ENCODE measurements around the gene KNDC1.
"Not testable (repeated sequence)": the region's sequence is repeated elsewhere in the genome, so short reads cannot be mapped to it uniquely, and the experiment has no call there.

The KNDC1 gene

GRCh38 chr10:133218891-133219290 lies 58.9 kb downstream of the KNDC1 start:
- Histone ChIP-seq H3K79me1 (replicated peaks; ENCODE audit: low read length, poor library complexity, severe bottlenecking) (no peaks in the 10 kb centered on the region), H3K4ac (ENCODE audit: low read depth in 1 of 2, low read length in 2 of 2) (no peak overlapping the region), H2BK15ac (ENCODE audit: low read depth, poor library complexity, severe bottlenecking) (no peak overlapping the region), H4K91ac (ENCODE audit: low read length) (no peak overlapping the region), H3K27me3 (ENCODE audit: control insufficient read depth in 1 of 2, insufficient read depth in 1 of 2, low read length in 2 of 2) (peaks cover 12 to 22% of the 10 kb centered on the region in 2 experiments), H3K27ac (ENCODE audit: low read length, poor library complexity, severe bottlenecking) (no peak overlapping the region), H3K9me3 (ENCODE audit: control insufficient read depth, low read length) (no peaks in the 10 kb centered on the region), H3K4me2 (ENCODE audit: low read length, poor library complexity, severe bottlenecking) (no peak overlapping the region), H2AFZ (ENCODE audit: low read depth, low read length) (no peak overlapping the region), H3K23ac (ENCODE audit: low read length in 2 of 2) (no peak overlapping the region), H2BK5ac (ENCODE audit: low read depth, low read length, poor library complexity, severe bottlenecking) (no peak overlapping the region), H2AK5ac (ENCODE audit: low read length, severe bottlenecking) (no peak overlapping the region), H2BK12ac (ENCODE audit: low read length in 2 of 2) (no peak overlapping the region), H3K14ac (ENCODE audit: low read length in 2 of 2) (no peak overlapping the region), H4K8ac (ENCODE audit: low read length) (no peak overlapping the region), H3K4me1 (ENCODE audit: control insufficient read depth, insufficient read depth, low read depth, low read length) (peaks cover 2% of the 10 kb centered on the region), H3K4me3 (ENCODE audit: insufficient read depth in 1 of 2, low read depth in 1 of 2, low read length in 2 of 2) (no peak overlapping the region), H3K9ac (ENCODE audit: low read length) (no peak overlapping the region), H3K36me3 (ENCODE audit: control insufficient read depth in 1 of 2, insufficient read depth in 2 of 2, low read depth in 1 of 2, low read length in 2 of 2) (no peaks in the 10 kb centered on the region), H2BK120ac (ENCODE audit: low read depth, low read length) (no peak overlapping the region), H3K18ac (ENCODE audit: low read depth in 1 of 2, low read length in 2 of 2) (no peak overlapping the region)
- no peak for DNase-seq
- 89% methylated on average over 20 of the region's 20 CpGs for WGBS

GRCh38 chr10:133219782-133220181 lies 59.8 kb downstream of the KNDC1 start:
- Histone ChIP-seq H3K36me3 (ENCODE audit: control insufficient read depth in 1 of 2, insufficient read depth in 2 of 2, low read depth in 1 of 2, low read length in 2 of 2) (no peaks in the 10 kb centered on the region), H3K27ac (ENCODE audit: low read length, poor library complexity, severe bottlenecking) (no peak overlapping the region), H3K9ac (ENCODE audit: low read length) (no peak overlapping the region), H2AK5ac (ENCODE audit: low read length, severe bottlenecking) (no peak overlapping the region), H3K18ac (ENCODE audit: low read depth in 1 of 2, low read length in 2 of 2) (no peak overlapping the region), H4K8ac (ENCODE audit: low read length) (no peak overlapping the region), H4K91ac (ENCODE audit: low read length) (no peak overlapping the region), H3K23ac (ENCODE audit: low read length in 2 of 2) (no peak overlapping the region), H3K9me3 (ENCODE audit: control insufficient read depth, low read length) (no peaks in the 10 kb centered on the region), H2BK12ac (ENCODE audit: low read length in 2 of 2) (no peak overlapping the region), H2BK120ac (ENCODE audit: low read depth, low read length) (no peak overlapping the region), H3K4ac (ENCODE audit: low read depth in 1 of 2, low read length in 2 of 2) (no peak overlapping the region), H3K4me1 (ENCODE audit: control insufficient read depth, insufficient read depth, low read depth, low read length) (peaks cover 2% of the 10 kb centered on the region), H2BK5ac (ENCODE audit: low read depth, low read length, poor library complexity, severe bottlenecking) (no peak overlapping the region), H3K27me3 (ENCODE audit: control insufficient read depth in 1 of 2, insufficient read depth in 1 of 2, low read length in 2 of 2) (peaks cover 12 to 31% of the 10 kb centered on the region in 2 experiments), H2BK15ac (ENCODE audit: low read depth, poor library complexity, severe bottlenecking) (no peak overlapping the region), H3K4me3 (ENCODE audit: insufficient read depth in 1 of 2, low read depth in 1 of 2, low read length in 2 of 2) (no peak overlapping the region), H3K79me1 (replicated peaks; ENCODE audit: low read length, poor library complexity, severe bottlenecking) (no peaks in the 10 kb centered on the region), H3K4me2 (ENCODE audit: low read length, poor library complexity, severe bottlenecking) (no peak overlapping the region), H2AFZ (ENCODE audit: low read depth, low read length) (no peak overlapping the region), H3K14ac (ENCODE audit: low read length in 2 of 2) (no peak overlapping the region)
- 38% methylated on average over 18 of the region's 28 CpGs for WGBS
- no peak for DNase-seq

GRCh38 chr10:133221331-133221730 lies 61.3 kb downstream of the KNDC1 start:
- no peaks in the 10 kb centered on the region for H3K79me1 ChIP-seq (replicated peaks; ENCODE audit: low read length, poor library complexity, severe bottlenecking)
- H3K27me3 ChIP-seq (ENCODE audit: control insufficient read depth in 1 of 2, insufficient read depth in 1 of 2, low read length in 2 of 2) = peaks cover 12 to 36% of the 10 kb centered on the region in 2 experiments
- H3K9ac ChIP-seq (ENCODE audit: low read length) = no peak overlapping the region
- no peak overlapping the region for H2BK5ac ChIP-seq (ENCODE audit: low read depth, low read length, poor library complexity, severe bottlenecking)
- H2AFZ ChIP-seq (ENCODE audit: low read depth, low read length) = no peak overlapping the region
- no peak for DNase-seq
- no peak overlapping the region for H2BK120ac ChIP-seq (ENCODE audit: low read depth, low read length)
- no peak overlapping the region for H2AK5ac ChIP-seq (ENCODE audit: low read length, severe bottlenecking)
- no peak overlapping the region for H3K4me3 ChIP-seq (ENCODE audit: insufficient read depth in 1 of 2, low read depth in 1 of 2, low read length in 2 of 2)
- no peak overlapping the region for H2BK15ac ChIP-seq (ENCODE audit: low read depth, poor library complexity, severe bottlenecking)
- 92% methylated on average over 10 of the region's 11 CpGs for WGBS
- no peak overlapping the region for H3K27ac ChIP-seq (ENCODE audit: low read length, poor library complexity, severe bottlenecking)
- no peaks in the 10 kb centered on the region for H3K36me3 ChIP-seq (ENCODE audit: control insufficient read depth in 1 of 2, insufficient read depth in 2 of 2, low read depth in 1 of 2, low read length in 2 of 2)
- no peak overlapping the region for H3K4ac ChIP-seq (ENCODE audit: low read depth in 1 of 2, low read length in 2 of 2)
- no peak overlapping the region for H3K18ac ChIP-seq (ENCODE audit: low read depth in 1 of 2, low read length in 2 of 2)
- H3K23ac ChIP-seq (ENCODE audit: low read length in 2 of 2) = no peak overlapping the region
- H4K8ac ChIP-seq (ENCODE audit: low read length) = no peak overlapping the region
- H3K14ac ChIP-seq (ENCODE audit: low read length in 2 of 2) = no peak overlapping the region
- no peaks in the 10 kb centered on the region for H3K9me3 ChIP-seq (ENCODE audit: control insufficient read depth, low read length)
- H2BK12ac ChIP-seq (ENCODE audit: low read length in 2 of 2) = no peak overlapping the region
- peaks cover 7% of the 10 kb centered on the region for H3K4me1 ChIP-seq (ENCODE audit: control insufficient read depth, insufficient read depth, low read depth, low read length)
- H4K91ac ChIP-seq (ENCODE audit: low read length) = no peak overlapping the region
- H3K4me2 ChIP-seq (ENCODE audit: low read length, poor library complexity, severe bottlenecking) = no peak overlapping the region

- H4K91ac ChIP-seq (ENCODE audit: low read length); H3K4me3 ChIP-seq (ENCODE audit: insufficient read depth in 1 of 2, low read depth in 1 of 2, low read length in 2 of 2); H3K79me1 ChIP-seq (replicated peaks; ENCODE audit: low read length, poor library complexity, severe bottlenecking); H3K9me3 ChIP-seq (ENCODE audit: control insufficient read depth, low read length); H3K4ac ChIP-seq (ENCODE audit: low read depth in 1 of 2, low read length in 2 of 2); H2AK5ac ChIP-seq (ENCODE audit: low read length, severe bottlenecking); H2BK12ac ChIP-seq (ENCODE audit: low read length in 2 of 2); H3K4me1 ChIP-seq (ENCODE audit: control insufficient read depth, insufficient read depth, low read depth, low read length); H3K14ac ChIP-seq (ENCODE audit: low read length in 2 of 2); H2AFZ ChIP-seq (ENCODE audit: low read depth, low read length); H2BK5ac ChIP-seq (ENCODE audit: low read depth, low read length, poor library complexity, severe bottlenecking); H3K36me3 ChIP-seq (ENCODE audit: control insufficient read depth in 1 of 2, insufficient read depth in 2 of 2, low read depth in 1 of 2, low read length in 2 of 2); H3K18ac ChIP-seq (ENCODE audit: low read depth in 1 of 2, low read length in 2 of 2); H3K9ac ChIP-seq (ENCODE audit: low read length); DNase-seq; H3K4me2 ChIP-seq (ENCODE audit: low read length, poor library complexity, severe bottlenecking); H2BK15ac ChIP-seq (ENCODE audit: low read depth, poor library complexity, severe bottlenecking); H4K8ac ChIP-seq (ENCODE audit: low read length); H3K27ac ChIP-seq (ENCODE audit: low read length, poor library complexity, severe bottlenecking); H2BK120ac ChIP-seq (ENCODE audit: low read depth, low read length); H3K23ac ChIP-seq (ENCODE audit: low read length in 2 of 2): not testable (repeated sequence)
- 93% methylated on average over 6 of the region's 22 CpGs for WGBS
- peaks cover 12 to 40% of the 10 kb centered on the region in 2 experiments for H3K27me3 ChIP-seq (ENCODE audit: control insufficient read depth in 1 of 2, insufficient read depth in 1 of 2, low read length in 2 of 2)
Measured at GRCh38 chr10:133221756-133222155, 61.7 kb downstream of the KNDC1 start.
